Measurements from ENCODE around the gene IFNA7. TPM values are rescaled to one million over a fixed set of nuclear protein-coding genes. Genes with fewer than 3 reads are reported as not detected.

Gene IFNA7
- not detected in 2 replicates for total RNA-seq

GRCh38 chr9:21202105-21202504, at the start of gene IFNA7:
Gene IFNA7, minus strand, starts transcription at chr9:21202205. Its CDS starts 40 bp downstream, at chr9:21202165.

GRCh38 chr9:21239911-21240310, 37.9 kb upstream of the IFNA7 start, which contains the start of gene IFNA14:
Gene IFNA14, minus strand, starts transcription at chr9:21240005. Its CDS starts 70 bp downstream, at chr9:21239935.

GRCh38 chr9:21228122-21228521, 26.1 kb upstream of the IFNA7 start, which contains the start of gene IFNA17:
Gene IFNA17, minus strand, starts transcription at chr9:21228222. Its CDS starts 49 bp downstream, at chr9:21228173.

GRCh38 chr9:21217211-21217610, 15.2 kb upstream of the IFNA7 start, which contains the start of gene IFNA16:
Gene IFNA16, minus strand, starts transcription at chr9:21217311. Its CDS starts 6 bp downstream, at chr9:21217305.

GRCh38 chr9:21207043-21207442, 5.0 kb upstream of the IFNA7 start, which contains the start of gene IFNA10:
Gene IFNA10, minus strand, starts transcription at chr9:21207143. Its CDS starts 46 bp downstream, at chr9:21207097.

GRCh38 chr9:21187487-21187886, 14.5 kb downstream of the IFNA7 start, which contains the start of gene IFNA4:
Gene IFNA4, minus strand, starts transcription at chr9:21187587. Its CDS starts 56 bp downstream, at chr9:21187531.

GRCh38 chr9:21166560-21166959, 35.4 kb downstream of the IFNA7 start, which contains the start of gene IFNA21:
Gene IFNA21, minus strand, starts transcription at chr9:21166660. Its CDS starts 48 bp downstream, at chr9:21166612.

Other genes with a start within 250 kb of the IFNA7 start
- 2.1 and 2.4 TPM in 2 replicates for gene HACD4, start 170.6 kb downstream of the IFNA7 start, total RNA-seq
- not detected in 2 replicates for gene IFNB1, start 124.3 kb downstream of the IFNA7 start, total RNA-seq
- gene IFNW1, start 60.4 kb downstream of the IFNA7 start, total RNA-seq, result not detected in 2 replicates
- gene IFNA21, start 35.5 kb downstream of the IFNA7 start, total RNA-seq, result not detected in 2 replicates
- not detected in 2 replicates for gene IFNA4, start 14.6 kb downstream of the IFNA7 start, total RNA-seq
- gene IFNA10, start 4.9 kb upstream of the IFNA7 start, total RNA-seq, result not detected in 2 replicates
- gene IFNA16, start 15.1 kb upstream of the IFNA7 start, total RNA-seq, result not detected in 2 replicates
- gene IFNA17, start 26.0 kb upstream of the IFNA7 start, total RNA-seq, result not detected in 2 replicates
- gene IFNA14, start 37.8 kb upstream of the IFNA7 start, total RNA-seq, result not detected in 2 replicates
- not detected in 2 replicates for gene IFNA5, start 103.1 kb upstream of the IFNA7 start, total RNA-seq
- 17.1 and 19.6 TPM in 2 replicates for gene KLHL9, start 133.2 kb upstream of the IFNA7 start, total RNA-seq
- gene IFNA6, start 148.7 kb upstream of the IFNA7 start, total RNA-seq, result not detected in 2 replicates
- not detected in 2 replicates for gene IFNA13, start 165.9 kb upstream of the IFNA7 start, total RNA-seq
- gene IFNA2, start 183.2 kb upstream of the IFNA7 start, total RNA-seq, result not detected in 2 replicates
- gene IFNA8, start 206.9 kb upstream of the IFNA7 start, total RNA-seq, result not detected in 2 replicates
- not detected in 2 replicates for gene IFNA1, start 238.2 kb upstream of the IFNA7 start, total RNA-seq